Prostate gland (tissue), 2 donors: ENCODE measurements around the gene CREB5.

Experiments used
- CTCF ChIP-seq, 4 experiments: fragments of 200-600 bp in 2 of 4; fragments of 450-650 bp in 2 of 4; sonication (generic) in 2 of 4; IDR thresholded peaks; 1 replicate in 3 of 4; 2 replicates in 1 of 4; pipeline ENCODE4 v1.5.1; 2016 to 2019; ENCODE audit warnings: antibody characterized with exemption in 4 of 4, mild to moderate bottlenecking in 2 of 4, moderate library complexity in 2 of 4
- POLR2A ChIP-seq: fragments of 450-650 bp; IDR thresholded peaks from one replicate; pipeline ENCODE4 v1.6.1; 2016; ENCODE audit warnings: antibody characterized with exemption, mild to moderate bottlenecking
- POLR2AphosphoS5 ChIP-seq: sonication (generic); formaldehyde crosslinking; IDR thresholded peaks from one replicate; pipeline ENCODE4 v1.6.1; 2017; ENCODE audit warnings: antibody characterized with exemption

- TF ChIP-seq POLR2A = no peak
- no peak for TF ChIP-seq CTCF (IDR thresholded peaks at IDR 0.05)
- TF ChIP-seq POLR2AphosphoS5 = no peak
These were observed 312.2 kb downstream of the CREB5 start for GRCh38 chr7:28724563-28724962.
